Upper lobe of left lung (tissue), 6 donors: ENCODE results near the gene RHOXF2B. TPM values are rescaled to one million over a fixed set of nuclear protein-coding genes. Genes with fewer than 3 reads are reported as not detected.
"Not testable (repeated sequence)": the region's sequence is repeated elsewhere in the genome, so short reads cannot be mapped to it uniquely, and the experiment has no call there.

Experiments
- ATAC-seq, 2 donors: fragments of 200-7000 bp; cut with Tn5 transposase; one replicate each; pipeline ENCODE4 v1.9.1; 2022; ENCODE audit warnings: mild to moderate bottlenecking in 2 of 2, moderate library complexity in 2 of 2; ENCODE audit not compliant: low FRiP score in 2 of 2
- DNase-seq, 2 donors: peaks; one replicate each; pipeline ENCODE4 v3.0.0-alpha.2; 2019 to 2020
- H3K27ac ChIP-seq, 4 donors: fragments of 200-600 bp; sonication (generic); one replicate each; pipeline ENCODE4 v1.5.1; 2016 to 2019
- H3K27me3 ChIP-seq, 4 donors: fragments of 200-600 bp; sonication (generic); one replicate each; pipeline ENCODE4 v1.5.1; 2017 to 2019
- H3K36me3 ChIP-seq, 4 donors: fragments of 200-600 bp; sonication (generic); one replicate each; pipeline ENCODE4 v1.5.1; 2016 to 2019
- H3K4me1 ChIP-seq, 4 donors: fragments of 200-600 bp; sonication (generic); one replicate each; pipeline ENCODE4 v1.5.1; 2018 to 2019
- H3K4me3 ChIP-seq, 4 donors: fragments of 200-600 bp; sonication (generic); one replicate each; pipeline ENCODE4 v1.5.1; 2017 to 2019; ENCODE audit warnings: mild to moderate bottlenecking in 2 of 4, moderate library complexity in 1 of 4
- H3K9me3 ChIP-seq, 4 donors: fragments of 200-600 bp; sonication (generic); one replicate each; pipeline ENCODE4 v1.5.1; 2018 to 2019
- CTCF ChIP-seq, 6 experiments: fragments of 450-650 bp in 4 of 6; fragments of 200-600 bp in 2 of 6; sonication (generic) in 2 of 6; IDR thresholded peaks; one replicate each; pipeline ENCODE4 v1.5.1; 2016 to 2019; ENCODE audit warnings: antibody characterized with exemption in 6 of 6
- EP300 ChIP-seq, 4 donors: sonication (generic); formaldehyde crosslinking; IDR thresholded peaks; one replicate each; pipeline ENCODE4 v1.5.1; 2017; ENCODE audit warnings: antibody characterized with exemption in 4 of 4, control low read depth in 2 of 4
- POLR2A ChIP-seq, 4 donors: fragments of 450-650 bp; IDR thresholded peaks; one replicate each; pipeline ENCODE4 v1.5.1; 2016 to 2017; ENCODE audit warnings: antibody characterized with exemption in 4 of 4, mild to moderate bottlenecking in 2 of 4
- POLR2AphosphoS5 ChIP-seq, 2 donors: sonication (generic); formaldehyde crosslinking; IDR thresholded peaks; one replicate each; pipeline ENCODE4 v1.5.1; 2017; ENCODE audit warnings: antibody characterized with exemption in 2 of 2
- WGBS, 2 donors: methylation state at CpG; one replicate each; pipeline ENCODE4 v1.1.5; 2017 to 2018; 5-methylcytosine and 5-hydroxymethylcytosine counted together
- total RNA-seq, 6 donors: library from RNA; depleted of rRNA in 4 of 6; stranded (reverse); fragments of >200 nt in 4 of 6; gene quantifications; one replicate each; pipeline versions ENCODE4 v1.1.0 to v1.2.1, GENCODE V29; 2016 to 2021
- donor health status: DM: no; HTN: no; CAD: no; lungs with moderate emphysema.
- donor health status: DM: no; HTN: yes; CAD: no; lungs with severe emphysema.

The RHOXF2B gene
- total RNA-seq, 6 donors from 2014 or later: not detected

DNA sequence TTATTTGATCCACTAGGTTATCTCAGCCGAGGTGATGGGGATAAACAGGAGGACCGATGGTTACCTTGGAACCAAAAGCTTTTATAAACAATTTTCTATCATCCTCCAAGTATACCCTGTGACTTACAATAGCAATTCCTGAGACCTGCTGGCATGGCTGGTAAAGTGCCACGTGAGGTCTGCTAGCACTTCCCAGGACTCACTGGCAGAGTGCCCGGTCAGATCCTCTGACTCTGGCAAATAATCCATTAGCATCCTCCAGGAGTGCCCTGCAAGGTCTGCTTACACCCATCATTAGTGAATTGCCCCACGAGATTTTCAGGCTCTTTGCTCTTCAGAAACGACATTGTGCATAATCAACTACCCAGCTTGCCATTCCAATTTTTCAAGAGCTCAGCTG lies 37.3 kb downstream of the RHOXF2B start:
- not testable (repeated sequence) for ATAC-seq, H3K4me1 ChIP-seq, H3K4me3 ChIP-seq, H3K27me3 ChIP-seq, H3K36me3 ChIP-seq, H3K27ac ChIP-seq, H3K9me3 ChIP-seq, DNase-seq
- no CpG with 5 or more reads among the region's 6 CpGs for WGBS, 2 donors

DNA sequence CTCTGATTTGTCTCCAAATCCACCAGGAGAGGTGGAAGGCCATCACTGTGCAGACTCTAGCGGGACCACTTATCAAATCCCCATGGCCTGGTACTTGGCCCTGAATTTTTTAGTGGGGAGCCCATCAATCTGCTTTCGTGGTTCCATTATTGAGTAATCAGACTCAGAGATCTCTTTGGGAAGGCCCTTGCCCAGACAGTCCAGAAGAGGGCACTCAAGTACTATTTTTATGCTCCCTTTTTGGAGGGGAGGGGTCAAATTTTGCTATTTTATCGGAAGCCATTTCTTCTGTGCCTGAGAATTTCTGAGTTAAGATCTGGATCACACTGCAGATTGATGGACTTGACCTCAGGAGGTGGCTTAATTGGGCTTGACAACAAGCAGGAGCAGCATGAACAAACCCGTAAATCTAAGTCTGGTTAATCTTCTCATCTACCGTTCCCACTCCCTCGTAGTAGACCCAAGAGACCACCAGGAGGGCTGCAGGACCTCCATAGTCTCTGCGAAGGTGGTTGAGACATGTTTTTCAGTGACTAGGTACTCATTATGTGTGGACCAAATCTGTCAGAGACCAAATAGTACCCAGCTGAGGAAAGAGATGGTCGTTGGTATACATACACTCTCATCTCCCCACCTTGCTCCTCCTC lies 38.3 kb downstream of the RHOXF2B start:
- not testable (repeated sequence) for H3K36me3 ChIP-seq, H3K4me1 ChIP-seq, H3K4me3 ChIP-seq, DNase-seq, H3K27ac ChIP-seq, H3K27me3 ChIP-seq, H3K9me3 ChIP-seq
- ATAC-seq: peak in 1 of 2 donors; percentile 58
- no CpG with 5 or more reads among the region's 8 CpGs for WGBS, 2 donors

DNA sequence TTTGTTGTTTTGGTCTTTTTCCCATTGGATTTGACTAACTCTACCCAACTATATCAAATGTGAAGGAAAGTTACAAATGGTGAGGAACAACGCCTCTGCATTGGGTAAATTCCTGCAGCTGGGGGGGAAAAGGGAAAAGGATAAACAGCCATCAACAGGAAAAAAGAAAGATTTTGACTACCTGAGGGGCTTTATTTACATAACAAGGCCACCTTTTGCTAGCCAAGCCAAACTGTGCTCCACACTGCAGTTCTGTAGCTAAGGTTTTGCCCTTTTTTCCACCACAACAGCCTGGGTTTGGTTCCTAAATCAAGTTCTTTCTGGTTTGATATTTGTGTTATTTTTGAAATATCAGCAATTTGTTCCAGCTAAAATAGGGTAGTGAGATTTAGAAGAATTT lies 40.8 kb downstream of the RHOXF2B start:
- H3K36me3 ChIP-seq: no peaks in the 10 kb centered on the region
- no peak overlapping the region for H3K27ac ChIP-seq
- no peak for ATAC-seq
- no peaks in the 10 kb centered on the region for H3K27me3 ChIP-seq
- TF ChIP-seq POLR2A (IDR thresholded peaks at IDR 0.05) (no peak), POLR2AphosphoS5 (IDR thresholded peaks at IDR 0.05) (no peak)
- no peaks in the 10 kb centered on the region for H3K4me1 ChIP-seq
- H3K4me3 ChIP-seq: no peak overlapping the region
- WGBS, 2 donors: 88 to 100% methylated on average over 1 of the region's 1 CpG
- no peaks in the 10 kb centered on the region for H3K9me3 ChIP-seq
- no peak for DNase-seq

GRCh38 chrX:120035522-120036309 lies 41.8 kb downstream of the RHOXF2B start:
- H3K36me3 ChIP-seq, H3K4me3 ChIP-seq, H3K4me1 ChIP-seq, H3K9me3 ChIP-seq, ATAC-seq, H3K27ac ChIP-seq, H3K27me3 ChIP-seq: not testable (repeated sequence)
- peak in 1 of 2 donors; percentile 26 for DNase-seq
- 73 to 78% methylated on average over 5 to 9 of the region's 9 CpGs for WGBS, 2 donors

GRCh38 chrX:120029354-120029753 lies 48.1 kb downstream of the RHOXF2B start:
- no peaks in the 10 kb centered on the region for H3K9me3 ChIP-seq
- H3K4me1 ChIP-seq: no peaks in the 10 kb centered on the region
- no peaks in the 10 kb centered on the region for H3K27me3 ChIP-seq
- whole genome bisulfite sequencing, 2 donors: 25 to 41% methylated on average over 3 of the region's 3 CpGs
- H3K27ac ChIP-seq: no peak overlapping the region
- H3K4me3 ChIP-seq: no peak overlapping the region
- no peak for DNase-seq
- H3K36me3 ChIP-seq: no peaks in the 10 kb centered on the region
- no peak for ATAC-seq
- TF ChIP-seq POLR2A (IDR thresholded peaks at IDR 0.05): no peak

- Histone ChIP-seq H3K36me3 (no peaks in the 10 kb centered on the region), H3K9me3 (no peaks in the 10 kb centered on the region), H3K27me3 (no peaks in the 10 kb centered on the region), H3K4me1 (no peaks in the 10 kb centered on the region), H3K27ac (no peak overlapping the region), H3K4me3 (no peak overlapping the region)
- DNase-seq (no peak), ATAC-seq (no peak)
- no peak for TF ChIP-seq EP300 (IDR thresholded peaks at IDR 0.05)
- 69 to 88% methylated on average over 2 to 5 of the region's 5 CpGs for WGBS, 2 donors
Observed at GRCh38 chrX:120023259-120023658, 54.2 kb downstream of the RHOXF2B start.

DNA sequence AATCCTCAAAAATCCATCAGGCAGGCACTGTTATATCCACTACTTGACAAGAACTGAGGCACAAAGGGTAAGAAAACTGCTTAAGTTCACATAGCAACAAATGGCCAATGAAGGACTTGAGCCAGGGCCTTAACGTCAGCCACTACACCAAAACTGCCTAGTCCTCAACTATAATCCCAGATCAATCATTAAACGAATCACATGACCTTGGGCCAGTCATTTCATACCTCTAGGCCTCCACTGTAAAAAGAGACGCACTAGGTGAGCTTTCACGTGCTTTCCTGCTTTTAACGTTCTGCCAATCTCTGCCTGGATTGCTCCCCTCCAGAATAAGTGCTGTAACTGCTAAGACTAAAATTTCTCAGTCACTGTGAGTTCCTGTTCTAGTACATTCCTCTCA lies 54.7 kb downstream of the RHOXF2B start:
- Histone ChIP-seq H3K9me3 (no peaks in the 10 kb centered on the region), H3K4me1 (no peaks in the 10 kb centered on the region), H3K36me3 (no peaks in the 10 kb centered on the region), H3K4me3 (no peak overlapping the region), H3K27me3 (no peaks in the 10 kb centered on the region), H3K27ac (no peak overlapping the region)
- no peak for ATAC-seq
- TF ChIP-seq EP300 (IDR thresholded peaks at IDR 0.05) (no peak), POLR2AphosphoS5 (IDR thresholded peaks at IDR 0.05) (no peak), POLR2A (IDR thresholded peaks at IDR 0.05) (no peak), CTCF (IDR thresholded peaks at IDR 0.05) (no peak)
- 62 to 71% methylated on average over 5 of the region's 5 CpGs for WGBS, 2 donors
- no peak for DNase-seq

Other genes starting within 250 kb of the RHOXF2B start
- gene UPF3B, start 224.7 kb downstream of the RHOXF2B start, total RNA-seq: 10 to 100 TPM in 2 of 6 donors, 1 to 10 TPM in 4; 3.5 to 14.7 (median 7.4) TPM
- gene RNF113A, start 206.0 kb downstream of the RHOXF2B start, total RNA-seq: 10 to 100 TPM in 5 of 6 donors, 1 to 10 TPM in 1; 3.1 to 15.2 (median 13.3) TPM
- 10 to 100 TPM; 32.5 to 76.7 (median 47.5) TPM for gene NDUFA1, start 205.9 kb downstream of the RHOXF2B start, total RNA-seq
- gene AKAP14, start 181.8 kb downstream of the RHOXF2B start, total RNA-seq: 10 to 100 TPM in 2 of 6 donors, 1 to 10 TPM in 2, under 1 TPM in 1, not detected in 1; 0.31 to 13.5 (median 3.0) TPM
- gene NKAP, start 133.9 kb downstream of the RHOXF2B start, total RNA-seq: 10 to 100 TPM in 1 of 6 donors, 1 to 10 TPM in 5; 5.8 to 14.7 (median 7.7) TPM
- 1 to 10 TPM in 2 of 6 donors, under 1 TPM in 2, not detected in 2; 0.47 to 3.1 (median 1.5) TPM for gene RHOXF1, start 38.2 kb upstream of the RHOXF2B start, total RNA-seq
- under 1 TPM in 2 of 6 donors, not detected in 4; 0.10 to 0.29 TPM for gene RHOXF2, start 80.9 kb upstream of the RHOXF2B start, total RNA-seq
- gene ZBTB33, start 173.1 kb upstream of the RHOXF2B start, total RNA-seq: 10 to 100 TPM in 4 of 6 donors, 1 to 10 TPM in 2; 5.0 to 18.6 (median 12.6) TPM
- gene TMEM255A, start 233.8 kb upstream of the RHOXF2B start, total RNA-seq: 1 to 10 TPM; 1.0 to 3.3 (median 1.6) TPM